ENCODE results near the gene SLC15A2.

- no peak for TF ChIP-seq EP300 (IDR thresholded peaks at IDR 0.05; ENCODE audit: borderline replicate concordance)
- TF ChIP-seq TCF12 (IDR thresholded peaks at IDR 0.05; ENCODE audit: low read depth) = no peak
- no peak for TF ChIP-seq MAX (IDR thresholded peaks at IDR 0.05)
- TF ChIP-seq EGR1 (IDR thresholded peaks at IDR 0.05) = no peak
- no peak for TF ChIP-seq TAF1 (IDR thresholded peaks at IDR 0.05; ENCODE audit: low read depth)
Observed at GRCh38 chr3:121979734-121980449, 85.7 kb downstream of the SLC15A2 start.
